NCI-H526 treated with DMSO at 0.1 percent for 48 hours (cell line): Measurements from ENCODE around the gene CAPN12.
"Not testable (repeated sequence)": the region's sequence is repeated elsewhere in the genome, so short reads cannot be mapped to it uniquely, and the experiment has no call there.

Experiments
- DNase-seq: peaks from one replicate; lab custom pipeline; 2025; lab: John Stamatoyannopoulos, UW

CAPN12 gene

DNA sequence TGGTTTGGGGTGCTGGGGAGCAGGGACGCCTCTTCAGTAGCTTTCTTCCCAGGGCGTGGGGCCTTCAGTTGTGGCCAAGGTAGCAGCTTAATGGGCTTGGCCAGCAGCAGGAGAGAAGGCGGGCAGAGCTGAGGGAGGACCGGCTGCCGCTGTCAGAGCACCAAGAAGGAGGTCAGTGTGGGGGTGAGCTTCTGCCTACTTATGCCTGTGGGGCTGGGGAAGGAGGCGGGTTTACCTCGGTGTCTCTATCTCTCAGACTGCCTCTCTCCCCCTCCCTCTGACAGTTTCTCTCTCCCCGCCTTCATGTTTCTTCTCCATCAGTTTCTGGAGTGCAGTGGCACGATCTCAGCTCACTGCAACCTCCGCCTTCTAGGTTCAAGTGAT, at the start of gene CAPN12:
TSS of gene CAPN12 (minus strand) at position 177 of the 384 bp plus-strand sequence. CDS start 309 bp downstream, outside the sequence.
- DNase-seq = no peak

- no peak for DNase-seq
These were observed 49.4 kb upstream of the CAPN12 start for GRCh38 chr19:38793671-38794070.

GRCh38 chr19:38793177-38793576, 48.9 kb upstream of the CAPN12 start:
- no peak for DNase-seq

DNA sequence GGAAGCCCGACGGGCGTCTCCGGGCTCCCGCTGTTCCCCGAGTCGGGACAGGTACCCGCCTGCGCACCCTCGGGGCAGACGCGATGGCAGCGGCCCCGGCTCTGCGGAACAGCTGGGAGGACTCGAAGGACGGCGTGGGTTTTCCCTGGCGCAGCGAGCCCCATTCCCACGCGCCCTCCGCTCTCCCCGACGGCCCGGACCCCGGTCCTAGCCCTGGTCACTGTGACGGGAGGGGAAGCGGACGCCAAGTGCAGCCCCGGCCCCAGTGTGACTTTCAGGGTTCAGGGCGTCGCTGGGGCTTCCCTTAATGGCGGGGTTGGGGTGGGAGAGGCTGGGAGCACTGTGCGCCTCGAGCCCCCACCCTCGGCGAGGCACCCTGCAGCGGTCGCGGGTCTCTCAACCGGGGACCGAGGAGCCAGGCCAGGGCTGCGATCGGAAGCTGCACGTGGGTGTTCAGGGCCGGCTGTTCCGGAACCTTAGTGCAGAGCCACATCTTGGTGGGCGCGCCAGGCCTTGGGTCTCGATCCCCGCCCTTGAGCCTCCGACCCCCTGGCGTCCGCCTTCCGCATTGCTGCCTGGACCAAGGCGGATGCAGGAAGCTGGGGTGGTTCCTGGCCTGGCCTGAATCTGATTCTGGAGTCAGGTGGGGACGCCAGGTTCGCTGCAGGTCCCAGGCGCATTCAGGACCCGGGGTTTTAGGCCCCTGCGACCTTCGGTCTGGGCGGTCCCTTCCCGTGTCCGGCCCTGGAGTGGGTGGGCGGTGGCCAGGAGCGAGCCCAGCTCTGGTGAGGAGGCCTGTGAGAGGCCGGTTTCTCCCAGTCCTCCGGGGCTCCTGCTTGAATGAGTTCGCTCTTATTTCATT, 48.2 kb upstream of the CAPN12 start:
- no peak for DNase-seq

DNA sequence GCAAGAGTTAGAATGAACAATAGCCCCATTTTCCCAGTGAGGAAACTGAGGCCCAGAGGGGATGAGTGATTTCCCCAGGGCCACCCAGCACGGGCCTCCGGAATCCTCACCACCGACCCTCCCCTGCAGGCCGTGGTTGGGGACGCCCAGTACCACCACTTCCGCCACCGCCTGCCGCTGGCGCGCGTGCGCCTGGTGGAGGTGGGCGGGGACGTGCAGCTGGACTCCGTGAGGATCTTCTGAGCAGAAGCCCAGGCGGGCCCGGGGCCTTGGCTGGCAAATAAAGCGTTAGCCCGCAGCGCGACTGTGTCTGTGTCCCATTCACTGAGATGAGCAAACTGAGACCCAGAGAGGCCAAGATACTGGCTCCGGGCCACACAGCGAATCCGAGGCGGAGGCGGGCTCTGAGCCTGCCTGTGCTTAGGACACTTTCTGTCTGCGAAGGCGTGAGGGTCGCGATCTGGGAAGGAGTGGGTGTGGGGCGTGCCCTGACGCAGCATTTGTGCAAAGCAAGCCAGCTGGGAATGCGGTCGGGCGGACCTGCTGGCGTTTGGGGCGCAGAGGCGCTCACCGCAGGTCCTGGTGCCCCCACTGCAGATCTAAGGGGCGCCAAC, 47.3 kb upstream of the CAPN12 start:
- not testable (repeated sequence) for DNase-seq

DNA sequence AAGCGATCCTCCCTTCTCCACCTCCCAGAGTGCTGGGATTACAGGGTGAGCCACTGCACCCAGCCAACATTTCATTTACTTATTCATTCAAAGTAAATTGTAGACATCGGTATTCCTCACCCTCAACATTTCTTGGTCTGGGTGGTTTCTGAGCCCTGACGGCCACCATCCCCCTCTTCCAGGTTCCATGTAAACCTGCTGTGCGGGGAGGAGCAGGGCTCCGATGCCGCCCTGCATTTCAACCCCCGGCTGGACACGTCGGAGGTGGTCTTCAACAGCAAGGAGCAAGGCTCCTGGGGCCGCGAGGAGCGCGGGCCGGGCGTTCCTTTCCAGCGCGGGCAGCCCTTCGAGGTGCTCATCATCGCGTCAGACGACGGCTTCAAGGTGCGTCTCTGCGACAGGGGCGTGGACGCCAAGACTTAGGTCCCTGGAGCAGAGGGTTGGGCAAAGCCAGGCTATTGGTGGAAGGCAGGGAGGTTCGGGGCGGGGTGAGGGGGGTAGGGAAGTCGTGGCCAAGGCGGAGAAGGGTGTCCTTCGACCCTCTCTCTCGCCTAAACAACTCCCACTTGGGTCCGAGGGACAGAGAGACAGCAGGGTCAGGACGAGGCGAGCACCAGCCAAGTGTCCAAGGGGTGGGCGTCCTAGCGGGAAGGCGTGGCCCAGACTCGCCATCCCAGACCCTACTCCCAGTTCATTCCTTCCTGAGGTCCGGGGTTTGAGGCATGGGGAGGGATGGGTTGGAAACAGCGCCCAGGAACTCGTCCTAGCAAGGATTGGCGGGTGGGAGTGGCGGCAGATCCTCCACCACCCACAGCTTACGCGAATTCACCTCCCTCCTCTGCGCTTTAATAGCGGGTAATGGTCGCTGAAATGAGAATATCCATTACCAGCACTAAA, 46.5 kb upstream of the CAPN12 start:
- not testable (repeated sequence) for DNase-seq

DNA sequence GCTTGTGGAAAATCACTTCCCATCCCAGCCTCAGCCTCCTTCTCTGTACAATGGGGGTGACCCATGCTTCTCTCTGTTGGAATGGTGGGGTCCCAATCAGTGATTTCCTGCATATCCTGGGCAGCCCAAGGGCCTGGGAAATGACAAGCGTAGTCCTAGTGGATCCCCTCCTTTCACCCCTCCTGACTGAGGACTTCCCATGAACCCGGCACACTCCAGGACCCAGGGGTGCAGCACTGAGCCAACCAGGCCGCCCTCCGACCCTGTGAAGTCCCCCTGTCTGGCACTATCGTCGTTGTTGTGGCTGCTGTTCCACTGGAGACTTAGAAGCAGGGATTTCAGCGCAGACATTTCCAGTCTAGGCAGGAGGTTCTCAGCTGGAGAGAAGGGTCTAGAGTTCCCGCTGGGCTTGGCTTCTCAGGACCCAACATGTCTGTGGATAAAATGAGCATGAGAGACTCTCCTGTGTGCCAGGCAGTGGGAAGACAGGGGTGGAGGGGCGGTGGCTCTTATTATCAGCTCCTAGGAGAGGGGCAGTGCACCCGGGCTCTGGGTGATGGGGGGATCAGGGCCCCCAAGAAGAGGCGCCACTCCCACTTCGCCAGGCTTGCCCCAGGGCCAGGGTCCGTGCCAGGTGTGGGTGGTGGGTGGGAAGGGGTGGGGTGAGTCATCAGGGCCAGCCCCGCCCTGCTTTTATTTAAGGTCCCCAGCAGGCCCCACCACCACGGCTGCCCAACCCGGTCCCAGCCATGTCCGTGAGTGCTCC, 44.4 kb upstream of the CAPN12 start, which contains the start of gene LGALS7B:
TSS of gene LGALS7B (plus strand) at position 723 of the 766 bp plus-strand sequence. CDS start at position 750, 27 bp downstream.
- DNase-seq = no peak

DNA sequence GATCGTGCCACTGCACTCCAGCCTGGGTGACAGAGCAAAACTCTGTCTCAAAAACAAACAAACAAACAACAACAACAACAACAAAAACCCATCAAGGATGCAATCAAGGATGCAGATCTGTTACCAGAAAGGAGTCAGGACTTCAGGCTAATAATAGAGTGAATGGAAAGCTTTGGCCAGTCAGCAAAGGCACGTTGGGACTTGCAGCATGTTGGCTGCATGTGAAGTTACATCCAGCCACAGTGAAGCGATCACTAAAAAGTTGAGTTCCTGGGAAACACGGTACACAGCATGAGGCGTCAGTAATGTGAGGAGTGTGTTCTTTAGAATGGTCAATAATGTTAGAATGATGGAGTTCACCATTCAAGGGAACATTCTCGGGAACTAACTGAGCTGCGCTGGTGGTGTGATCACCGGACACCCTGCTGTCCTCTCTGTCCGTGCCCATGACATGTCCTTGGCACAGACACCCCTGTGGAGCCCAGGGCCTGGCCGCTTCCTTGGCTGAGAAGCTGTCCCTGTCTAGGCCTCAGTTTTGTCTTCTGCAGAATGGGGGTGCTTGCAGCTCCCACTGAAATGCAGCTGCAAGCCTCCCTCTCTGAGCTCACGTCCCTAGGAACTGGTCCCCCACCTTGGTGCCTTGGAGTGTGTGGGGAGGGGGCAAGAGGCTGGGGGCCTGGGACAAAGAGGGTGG, 42.4 kb upstream of the CAPN12 start:
- DNase-seq = no peak

DNA sequence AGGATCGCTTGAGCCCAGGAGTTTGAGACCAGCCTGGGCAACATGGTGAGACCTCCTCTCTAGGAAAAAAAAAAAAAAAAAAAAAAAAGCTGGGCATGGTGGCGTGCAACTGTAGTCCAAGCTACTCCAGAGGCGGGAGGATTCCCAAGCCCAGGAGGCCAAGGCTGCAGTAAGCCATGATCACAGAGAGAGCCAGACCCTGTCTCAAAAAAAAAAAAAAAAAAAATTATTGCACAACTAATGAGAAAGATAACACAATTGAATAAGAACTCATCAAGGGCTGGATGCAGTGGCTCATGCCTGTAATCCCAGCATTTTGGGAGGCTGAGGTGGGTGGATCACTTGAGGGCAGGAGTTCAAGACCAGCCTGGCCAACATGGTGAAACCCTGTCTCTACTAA, 41.8 kb upstream of the CAPN12 start:
- DNase-seq = not testable (repeated sequence)

GRCh38 chr19:38785187-38785699, 41.0 kb upstream of the CAPN12 start:
- no peak for DNase-seq

DNA sequence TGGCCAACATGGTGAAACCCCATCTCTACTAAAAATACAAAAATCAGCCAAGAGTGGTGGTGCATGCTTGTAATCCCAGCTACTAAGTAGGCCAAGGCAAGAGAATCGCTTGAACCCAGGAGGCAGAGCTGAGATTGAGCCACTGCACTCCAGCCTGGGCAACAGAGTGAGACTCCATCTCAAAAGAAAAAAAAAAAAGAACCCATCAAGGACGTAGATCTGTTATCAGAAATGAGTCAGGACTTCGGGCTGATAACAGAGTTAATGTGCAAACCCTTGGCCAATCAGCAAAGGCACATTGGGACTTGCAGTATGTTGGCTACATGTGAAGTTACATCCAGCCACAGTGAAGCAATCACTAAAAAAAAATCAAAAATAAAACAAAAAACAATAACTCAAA, 40.0 kb upstream of the CAPN12 start:
- no peak for DNase-seq

DNA sequence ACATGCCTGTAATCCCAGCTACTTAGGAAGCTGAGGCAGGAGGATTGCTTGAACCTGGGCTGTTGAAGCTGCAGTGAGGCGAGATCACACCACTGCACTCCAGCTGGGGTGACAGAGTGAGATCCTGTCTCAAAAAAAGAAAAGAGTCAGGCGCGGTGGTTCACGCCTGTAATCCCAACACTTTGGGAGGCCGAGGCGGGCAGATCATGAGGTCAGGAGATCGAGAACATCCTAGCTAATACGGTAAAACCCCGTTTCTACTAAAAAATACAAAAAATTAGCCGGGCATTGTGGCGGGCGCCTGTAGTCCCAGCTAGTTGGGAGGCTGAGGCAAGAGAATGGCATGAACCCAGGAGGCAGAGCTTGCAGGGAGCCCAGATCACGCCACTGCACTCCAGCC, 37.9 kb upstream of the CAPN12 start:
- DNase-seq = not testable (repeated sequence)

- no peak for DNase-seq
These were observed 36.8 kb upstream of the CAPN12 start for GRCh38 chr19:38781058-38781457.

- DNase-seq = no peak
These were observed 36.2 kb upstream of the CAPN12 start for GRCh38 chr19:38780443-38780842.

GRCh38 chr19:38778733-38779132, 34.5 kb upstream of the CAPN12 start:
- DNase-seq = no peak

DNA sequence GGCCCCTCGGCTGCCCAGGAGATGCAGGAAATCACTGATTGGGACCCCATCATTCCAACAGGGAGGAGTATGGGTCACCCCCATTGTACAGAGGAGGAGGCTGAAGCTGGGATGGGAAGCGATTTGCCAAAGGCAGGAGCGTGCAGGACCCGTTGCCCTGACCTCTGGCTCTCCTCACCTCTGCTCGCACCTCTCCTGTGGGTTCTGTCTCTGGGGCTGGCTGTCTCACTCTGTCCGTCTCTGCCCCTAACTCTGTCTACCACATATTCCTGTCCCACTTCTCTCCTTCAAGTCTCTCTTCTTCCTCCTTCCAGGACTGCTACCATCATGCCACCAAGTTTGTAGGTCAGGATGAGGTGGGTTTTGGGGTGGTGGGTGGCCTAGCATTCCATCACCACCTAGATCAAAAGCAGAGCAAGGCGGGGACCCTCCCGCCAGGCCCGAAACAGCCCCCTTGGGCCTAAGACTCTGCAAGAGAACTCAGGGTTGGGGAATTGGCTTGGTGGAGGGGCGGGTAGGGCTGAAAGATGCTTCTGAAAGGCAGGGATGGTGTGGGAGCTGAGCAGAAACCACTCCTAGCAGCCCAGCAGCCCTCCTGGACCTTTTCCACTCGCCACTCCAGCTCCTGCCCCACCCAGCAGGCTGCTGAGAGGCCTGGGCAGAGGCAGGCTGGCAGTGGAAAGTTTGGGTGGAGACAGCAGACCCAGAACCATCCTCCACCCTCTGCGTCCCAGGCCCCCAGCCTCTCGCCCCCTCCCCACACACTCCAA, 30.1 kb upstream of the CAPN12 start:
- DNase-seq = no peak

GRCh38 chr19:38773469-38774177, 29.3 kb upstream of the CAPN12 start, which contains the start of gene LGALS7:
Gene LGALS7, minus strand, starts transcription at chr19:38773517. Its CDS starts 25 bp downstream, at chr19:38773492.
- DNase-seq = no peak

GRCh38 chr19:38771569-38771968, 27.3 kb upstream of the CAPN12 start:
- not testable (repeated sequence) for DNase-seq

GRCh38 chr19:38770949-38771275, 26.6 kb upstream of the CAPN12 start:
- DNase-seq = not testable (repeated sequence)
